Measurements from ENCODE around the gene POU2F1. TPM values are rescaled to one million over a fixed set of nuclear protein-coding genes. Genes with fewer than 3 reads are reported as not detected.

POU2F1 gene
- total RNA-seq, 2 donors from 2014 or later, result 7.7 to 10.9 TPM

DNA sequence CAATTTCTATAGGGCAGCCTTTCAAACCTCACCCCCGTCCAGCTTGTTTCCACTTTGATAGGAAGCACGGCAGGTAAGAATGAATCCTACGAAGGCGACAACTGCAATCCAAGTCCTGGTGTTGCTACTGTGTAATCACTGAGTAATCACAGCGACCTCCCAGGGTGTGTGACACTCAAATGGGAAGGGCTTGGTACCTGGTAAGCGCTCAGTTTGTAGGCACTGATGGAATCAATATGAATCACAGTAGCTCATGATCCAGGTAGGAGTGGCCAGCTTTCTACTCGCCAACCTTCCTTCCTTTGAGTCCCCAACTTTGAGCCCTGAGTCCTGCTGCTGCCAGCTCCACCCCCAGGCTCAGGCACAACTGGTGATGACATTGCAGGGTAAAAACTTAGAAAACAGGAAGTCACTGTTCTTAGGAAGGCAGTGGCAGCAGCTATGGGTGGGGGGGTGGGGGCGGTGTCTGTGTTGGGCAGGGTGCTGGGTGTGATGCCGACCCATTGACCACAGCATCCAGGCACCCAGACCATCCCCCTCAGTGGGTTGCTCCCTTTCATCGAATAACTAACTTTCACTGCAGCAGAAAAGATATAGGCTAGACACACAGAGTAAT is 226.9 kb downstream of the POU2F1 start:
- H3K9me3 ChIP-seq, result no peaks in the 10 kb centered on the region
- H3K36me3 ChIP-seq, result no peaks in the 10 kb centered on the region
- no peaks in the 10 kb centered on the region for H3K27me3 ChIP-seq
- no peak overlapping the region for H3K4me3 ChIP-seq
- H3K27ac ChIP-seq, result no peak overlapping the region
- DNase-seq (ENCODE audit: low spot score), result no peak
- TF ChIP-seq, protein P1, sequence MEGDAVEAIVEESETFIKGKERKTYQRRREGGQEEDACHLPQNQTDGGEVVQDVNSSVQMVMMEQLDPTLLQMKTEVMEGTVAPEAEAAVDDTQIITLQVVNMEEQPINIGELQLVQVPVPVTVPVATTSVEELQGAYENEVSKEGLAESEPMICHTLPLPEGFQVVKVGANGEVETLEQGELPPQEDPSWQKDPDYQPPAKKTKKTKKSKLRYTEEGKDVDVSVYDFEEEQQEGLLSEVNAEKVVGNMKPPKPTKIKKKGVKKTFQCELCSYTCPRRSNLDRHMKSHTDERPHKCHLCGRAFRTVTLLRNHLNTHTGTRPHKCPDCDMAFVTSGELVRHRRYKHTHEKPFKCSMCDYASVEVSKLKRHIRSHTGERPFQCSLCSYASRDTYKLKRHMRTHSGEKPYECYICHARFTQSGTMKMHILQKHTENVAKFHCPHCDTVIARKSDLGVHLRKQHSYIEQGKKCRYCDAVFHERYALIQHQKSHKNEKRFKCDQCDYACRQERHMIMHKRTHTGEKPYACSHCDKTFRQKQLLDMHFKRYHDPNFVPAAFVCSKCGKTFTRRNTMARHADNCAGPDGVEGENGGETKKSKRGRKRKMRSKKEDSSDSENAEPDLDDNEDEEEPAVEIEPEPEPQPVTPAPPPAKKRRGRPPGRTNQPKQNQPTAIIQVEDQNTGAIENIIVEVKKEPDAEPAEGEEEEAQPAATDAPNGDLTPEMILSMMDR (IDR thresholded peaks at IDR 0.05), result no peak
- no peaks in the 10 kb centered on the region for H3K4me1 ChIP-seq

DNA sequence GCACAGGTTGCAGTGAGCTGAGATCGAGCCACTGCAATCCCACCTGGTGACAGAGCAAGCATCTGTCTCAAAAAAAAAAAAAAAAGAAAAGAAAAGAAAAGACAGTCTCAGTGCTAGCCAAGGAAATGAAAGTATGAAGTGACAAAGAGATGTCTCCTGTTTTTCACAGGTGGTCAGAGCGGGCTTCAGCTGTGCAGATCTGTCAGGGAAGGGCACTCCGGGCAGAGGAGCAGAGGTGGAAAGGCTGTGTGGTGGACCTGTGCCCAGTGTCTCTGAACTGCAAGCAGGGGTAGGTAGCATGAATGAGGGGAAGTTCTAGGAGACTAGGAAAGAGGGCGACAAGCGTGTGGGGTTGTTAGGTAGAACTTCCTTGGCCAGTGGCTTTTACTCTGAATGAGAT is 230.2 kb downstream of the POU2F1 start:
- TF ChIP-seq, protein P1 (IDR thresholded peaks at IDR 0.05), result no peak
- no peaks in the 10 kb centered on the region for H3K36me3 ChIP-seq
- H3K9me3 ChIP-seq, result no peaks in the 10 kb centered on the region
- no peak overlapping the region for H3K4me3 ChIP-seq
- no peaks in the 10 kb centered on the region for H3K4me1 ChIP-seq
- no peak for DNase-seq (ENCODE audit: low spot score)
- no peak overlapping the region for H3K27ac ChIP-seq
- no peaks in the 10 kb centered on the region for H3K27me3 ChIP-seq

DNA sequence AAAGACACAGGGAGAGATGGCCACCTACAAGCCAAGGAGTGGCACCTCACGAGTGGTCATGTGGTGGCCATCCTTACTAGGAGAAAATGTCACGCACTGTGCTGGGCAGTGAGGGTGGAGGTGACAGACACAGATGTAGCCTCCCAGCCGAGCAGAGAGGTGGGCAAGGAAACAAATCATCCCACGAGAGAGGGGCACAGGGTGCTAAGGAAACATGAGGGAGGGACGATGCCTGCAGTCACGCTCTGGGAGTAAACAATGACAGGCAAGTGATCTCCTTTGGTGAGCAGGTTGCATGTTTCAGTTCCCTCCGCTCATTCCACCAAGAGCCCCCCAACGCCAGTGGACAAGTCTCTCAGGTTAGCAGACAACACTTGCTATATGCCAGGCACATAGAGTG is 231.8 kb downstream of the POU2F1 start:
- H3K27ac ChIP-seq, result no peak overlapping the region
- no peaks in the 10 kb centered on the region for H3K27me3 ChIP-seq
- no peaks in the 10 kb centered on the region for H3K4me1 ChIP-seq
- no peak overlapping the region for H3K4me3 ChIP-seq
- DNase-seq (ENCODE audit: low spot score), result no peak
- no peaks in the 10 kb centered on the region for H3K36me3 ChIP-seq
- TF ChIP-seq, protein P1 (IDR thresholded peaks at IDR 0.05), result no peak
- no peaks in the 10 kb centered on the region for H3K9me3 ChIP-seq

DNA sequence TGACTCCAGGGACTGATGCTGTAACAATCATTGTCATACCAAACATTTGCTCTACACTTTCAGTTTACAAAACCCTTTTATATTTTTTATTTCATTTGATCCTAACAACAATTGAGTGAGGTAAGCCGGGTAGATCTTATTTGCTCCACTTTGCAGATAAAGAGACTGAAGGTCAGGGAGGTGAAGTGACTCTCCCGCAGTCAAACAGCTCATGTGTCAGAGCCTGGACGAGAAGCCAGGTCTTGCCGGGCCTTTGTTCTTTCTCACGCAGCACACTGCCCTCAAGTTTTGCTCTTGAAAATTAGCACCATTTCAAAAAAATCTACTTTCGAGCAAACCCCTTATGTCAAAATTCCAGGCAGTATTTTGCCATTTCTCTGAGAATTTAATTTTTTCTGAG is 232.4 kb downstream of the POU2F1 start:
- TF ChIP-seq, protein P1 (IDR thresholded peaks at IDR 0.05), result no peak
- H3K27ac ChIP-seq, result no peak overlapping the region
- DNase-seq (ENCODE audit: low spot score), result no peak
- H3K4me1 ChIP-seq, result no peaks in the 10 kb centered on the region
- H3K4me3 ChIP-seq, result no peak overlapping the region
- no peaks in the 10 kb centered on the region for H3K27me3 ChIP-seq
- no peaks in the 10 kb centered on the region for H3K36me3 ChIP-seq
- no peaks in the 10 kb centered on the region for H3K9me3 ChIP-seq

DNA sequence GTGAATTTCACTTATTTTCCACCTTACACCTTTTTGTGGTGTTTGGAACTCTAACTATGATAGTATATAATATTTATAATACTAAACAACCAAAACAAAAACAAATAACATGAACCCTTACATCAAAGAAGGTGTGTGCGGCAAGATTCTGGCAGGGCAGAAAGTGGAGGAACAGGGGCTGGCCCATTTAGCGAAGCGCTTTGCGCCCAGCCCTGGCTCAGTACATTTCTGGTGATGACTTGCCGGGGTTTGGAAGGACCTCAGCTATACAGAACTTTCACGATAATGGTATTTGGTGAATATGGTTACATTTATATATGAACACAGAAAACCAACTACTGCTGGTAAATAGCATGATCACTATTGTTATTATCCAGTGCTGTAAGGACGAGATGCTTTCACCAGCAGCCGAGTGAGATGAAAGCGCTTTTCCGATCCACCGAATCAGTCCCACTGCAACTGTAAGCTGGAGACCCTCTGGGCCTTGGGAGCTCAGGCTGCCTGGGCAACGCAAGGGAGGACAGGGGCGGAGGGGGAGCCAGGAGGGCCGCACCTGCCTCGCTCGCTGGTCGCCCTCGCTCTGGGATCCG is 233.7 kb downstream of the POU2F1 start:
- TF ChIP-seq, protein P1 (IDR thresholded peaks at IDR 0.05), result no peak
- peak overlapping the region; percentile 57 to 62 for H3K4me3 ChIP-seq
- H3K9me3 ChIP-seq, result no peaks in the 10 kb centered on the region
- DNase-seq (ENCODE audit: low spot score), result no peak
- H3K4me1 ChIP-seq, result no peaks in the 10 kb centered on the region
- H3K27ac ChIP-seq, result peak overlapping the region; percentile 85 to 94
- no peaks in the 10 kb centered on the region for H3K27me3 ChIP-seq
- no peaks in the 10 kb centered on the region for H3K36me3 ChIP-seq
